LNCaP clone FGC (cell line): ENCODE results near the gene SEMA4F.

Source experiments
- DNase-seq: peaks from one replicate; pipeline ENCODE4 v3.0.0-alpha.2; 2011; ENCODE audit warnings: low read depth
- H3K4me3 ChIP-seq: 2 replicates; pipeline ENCODE4 v1.5.1; 2011; ENCODE audit warnings: mild to moderate bottlenecking, low read depth, low read length, control low read depth
- CTCF ChIP-seq: IDR thresholded peaks from 2 replicates; pipeline ENCODE4 v1.5.1; 2012; ENCODE audit warnings: mild to moderate bottlenecking; ENCODE audit not compliant: control insufficient read depth, insufficient read depth; ENCODE audit errors: extremely low read depth

SEMA4F gene

GRCh38 chr2:74653985-74654882 lies at the start of gene SEMA4F:
Gene SEMA4F (plus strand): TSS chr2:74654247. CDS start chr2:74654377, 130 bp downstream.
- TF ChIP-seq CTCF, result no peak

GRCh38 chr2:74606927-74607326 lies 47.1 kb upstream of the SEMA4F start:
- H3K4me3 ChIP-seq, result no peak overlapping the region
- no peak for TF ChIP-seq CTCF
- no peak for DNase-seq

More at GRCh38 chr2:74653985-74654882, at the start of gene SEMA4F:
- peak within 1 kb of the TSS; percentile 57 for H3K4me3 ChIP-seq
- peak; percentile 79 for DNase-seq

GRCh38 chr2:74617122-74617521 lies 36.9 kb upstream of the SEMA4F start:
- DNase-seq, result no peak
- no peak overlapping the region for H3K4me3 ChIP-seq
- no peak for TF ChIP-seq CTCF

GRCh38 chr2:74618410-74619083 lies 35.5 kb upstream of the SEMA4F start:
- DNase-seq, result no peak
- TF ChIP-seq CTCF, result no peak
- H3K4me3 ChIP-seq, result no peak overlapping the region

GRCh38 chr2:74619651-74620297 lies 34.3 kb upstream of the SEMA4F start:
- no peak for DNase-seq
- TF ChIP-seq CTCF, result no peak
- H3K4me3 ChIP-seq, result no peak overlapping the region

- no peak overlapping the region for H3K4me3 ChIP-seq
- no peak for TF ChIP-seq CTCF
- no peak for DNase-seq
Measured at GRCh38 chr2:74620671-74621070, 33.4 kb upstream of the SEMA4F start.
